NCI-H128 (cell line): ENCODE measurements around the gene IL1A.
"Not testable (repeated sequence)": the region's sequence is repeated elsewhere in the genome, so short reads cannot be mapped to it uniquely, and the experiment has no call there.

Experiments used
- DNase-seq: peaks from one replicate; lab custom pipeline; 2025; ENCODE audit not compliant: unreplicated experiment; lab: John Stamatoyannopoulos, UW

IL1A gene, protein sequence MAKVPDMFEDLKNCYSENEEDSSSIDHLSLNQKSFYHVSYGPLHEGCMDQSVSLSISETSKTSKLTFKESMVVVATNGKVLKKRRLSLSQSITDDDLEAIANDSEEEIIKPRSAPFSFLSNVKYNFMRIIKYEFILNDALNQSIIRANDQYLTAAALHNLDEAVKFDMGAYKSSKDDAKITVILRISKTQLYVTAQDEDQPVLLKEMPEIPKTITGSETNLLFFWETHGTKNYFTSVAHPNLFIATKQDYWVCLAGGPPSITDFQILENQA

DNA sequence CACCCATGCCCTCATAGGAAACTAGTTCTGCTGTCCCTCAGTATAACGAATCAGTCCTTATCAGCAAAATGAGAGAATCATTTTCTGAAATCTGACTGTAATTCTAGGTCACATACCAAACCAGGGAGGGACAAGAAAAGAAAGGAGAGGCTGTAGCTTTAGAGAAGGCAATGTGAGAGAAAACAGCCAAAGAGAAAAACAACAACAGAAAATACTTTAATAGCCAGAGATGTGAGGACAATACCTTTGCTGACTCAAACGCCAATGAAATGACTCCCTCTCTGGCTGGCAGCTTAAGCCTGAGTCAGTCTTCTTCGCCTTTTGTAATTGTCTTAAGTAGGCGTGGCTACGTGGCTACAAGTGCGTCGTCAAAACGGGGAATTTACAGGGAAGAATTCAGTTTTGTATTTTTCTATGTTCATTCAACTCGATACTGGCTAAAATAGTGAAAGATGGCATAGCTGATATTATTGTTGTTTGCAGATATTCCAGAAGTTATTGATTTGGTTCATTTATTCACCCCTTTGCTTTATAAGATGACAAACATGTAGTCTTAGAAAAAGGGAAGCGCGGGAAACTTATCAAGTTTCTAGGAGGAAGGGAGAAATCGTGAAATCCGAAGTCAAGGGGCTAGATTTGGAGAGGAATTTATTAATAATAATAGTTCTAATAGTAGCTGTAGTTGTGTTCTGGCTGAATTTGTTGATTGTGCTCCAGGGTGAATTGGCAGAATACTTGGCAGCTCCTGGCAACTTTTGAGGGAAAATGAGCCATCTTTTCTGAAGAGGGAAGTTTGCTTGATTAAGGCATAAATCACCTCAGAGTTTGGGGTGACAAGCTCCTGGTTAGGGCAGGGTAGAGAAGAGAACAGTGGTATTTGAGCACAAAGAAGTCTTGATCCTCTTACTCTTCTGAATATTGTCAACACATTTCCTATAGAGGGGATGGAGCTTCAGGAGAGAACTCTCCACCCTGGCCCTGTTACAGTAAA is at the start of gene IL1A:
Gene IL1A, minus strand, starts transcription at position 295 of the 991 bp plus-strand sequence. CDS start 723 bp downstream, outside the sequence.
- DNase-seq: no peak

DNA sequence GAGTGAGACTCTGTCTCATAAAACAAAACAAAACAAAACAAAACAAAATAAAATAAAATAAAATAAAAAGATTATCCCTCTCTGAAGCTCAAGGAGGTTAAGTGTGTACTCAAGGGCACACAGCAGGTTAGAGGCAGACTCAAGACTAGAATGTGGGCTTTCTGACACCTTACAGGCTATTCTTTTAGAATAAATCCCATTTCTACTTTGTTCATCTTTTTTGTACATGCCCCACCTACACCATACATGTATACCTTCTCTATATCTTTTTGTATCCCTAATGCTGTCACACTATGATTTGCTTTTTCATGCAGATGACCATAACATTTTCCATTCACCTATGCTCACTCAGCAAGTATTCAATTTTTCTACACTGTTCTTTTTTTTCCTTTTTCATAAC is 49.7 kb upstream of the IL1A start:
- no peak for DNase-seq

DNA sequence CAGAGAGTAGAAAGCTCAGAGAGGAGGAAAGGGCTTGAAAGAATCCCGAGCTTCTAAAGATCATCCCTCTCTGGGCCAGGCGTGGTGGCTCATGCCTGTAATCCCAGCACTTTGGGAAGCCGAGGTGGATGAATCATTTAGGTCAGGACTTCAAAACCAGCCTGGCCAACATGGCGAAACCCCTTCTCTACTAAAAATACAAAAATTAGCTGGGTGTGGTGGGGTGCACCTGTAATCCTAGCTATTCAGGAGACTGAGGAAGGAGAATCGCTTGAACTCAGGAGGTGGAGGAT is 49.3 kb upstream of the IL1A start:
- DNase-seq: not testable (repeated sequence)

DNA sequence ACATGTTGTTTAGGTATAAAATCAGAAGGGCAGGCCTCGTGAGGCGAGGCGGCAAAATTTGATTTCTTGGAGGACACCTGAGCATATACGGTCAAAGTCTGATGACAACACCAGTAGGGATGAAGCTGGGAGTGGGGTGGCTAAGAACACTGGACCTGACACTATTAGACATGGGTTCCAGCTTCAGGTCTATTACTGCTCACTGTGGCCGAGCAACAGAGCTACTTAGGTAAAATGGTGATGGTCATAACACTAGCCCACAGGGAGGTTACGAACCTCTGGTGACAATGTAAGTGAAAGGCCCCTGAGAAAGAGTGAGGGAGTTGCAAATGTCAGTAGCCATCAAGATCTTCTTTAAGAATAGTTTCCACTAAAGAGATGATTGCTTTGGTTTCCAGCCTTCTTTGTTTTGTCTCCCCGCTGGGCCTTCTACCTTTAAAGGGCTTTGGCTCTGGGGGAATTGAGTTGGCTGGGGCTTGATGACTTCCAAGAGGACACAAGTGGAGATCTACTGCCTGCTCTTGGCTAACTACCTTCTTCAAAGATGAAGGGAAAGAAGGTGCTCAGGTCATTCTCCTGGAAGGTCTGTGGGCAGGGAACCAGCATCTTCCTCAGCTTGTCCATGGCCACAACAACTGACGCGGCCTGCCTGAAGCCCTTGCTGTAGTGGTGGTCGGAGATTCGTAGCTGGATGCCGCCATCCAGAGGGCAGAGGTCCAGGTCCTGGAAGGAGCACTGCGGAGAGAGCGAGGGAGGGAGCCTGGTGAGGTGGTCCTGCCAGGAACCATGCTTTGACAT is 48.7 kb upstream of the IL1A start:
- DNase-seq: no peak

DNA sequence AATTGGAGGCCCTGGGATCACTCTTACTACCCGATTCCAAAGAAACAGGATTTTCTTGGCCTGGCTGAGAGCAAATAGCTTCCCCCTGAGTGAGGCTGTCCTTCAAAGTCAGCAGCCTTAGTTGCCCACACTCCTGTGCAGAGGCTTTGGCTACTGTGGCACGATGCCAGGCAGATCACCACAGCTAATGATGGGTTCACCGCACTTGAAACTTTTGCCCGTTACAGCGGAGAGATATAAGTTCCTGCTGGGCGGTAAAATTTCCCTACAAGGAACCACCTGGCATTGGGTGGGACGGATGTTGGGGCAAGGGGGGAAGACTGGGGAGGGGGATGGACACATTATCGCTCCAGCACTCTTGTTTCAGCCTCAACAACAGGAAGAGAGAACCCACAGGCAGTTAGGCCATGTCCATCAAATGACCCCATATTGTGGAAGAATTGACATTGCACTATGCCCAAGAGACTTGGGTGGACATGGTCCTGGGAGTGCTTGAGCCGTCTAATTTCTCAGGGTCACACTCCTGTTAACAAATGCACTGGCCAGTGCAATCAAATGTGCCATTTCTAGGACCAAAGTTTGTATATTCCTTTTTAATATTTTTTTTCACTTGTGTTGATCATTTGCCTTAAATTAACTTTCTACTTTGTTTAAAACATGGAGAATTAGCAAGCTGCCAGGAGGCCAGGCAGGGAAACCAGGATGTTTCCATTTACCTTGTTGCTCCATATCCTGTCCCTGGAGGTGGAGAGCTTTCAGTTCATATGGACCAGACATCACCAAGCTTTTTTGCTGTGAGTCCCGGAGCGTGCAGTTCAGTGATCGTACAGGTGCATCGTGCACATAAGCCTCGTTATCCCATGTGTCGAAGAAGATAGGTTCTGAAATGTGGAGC is 47.9 kb upstream of the IL1A start:
- DNase-seq: no peak

DNA sequence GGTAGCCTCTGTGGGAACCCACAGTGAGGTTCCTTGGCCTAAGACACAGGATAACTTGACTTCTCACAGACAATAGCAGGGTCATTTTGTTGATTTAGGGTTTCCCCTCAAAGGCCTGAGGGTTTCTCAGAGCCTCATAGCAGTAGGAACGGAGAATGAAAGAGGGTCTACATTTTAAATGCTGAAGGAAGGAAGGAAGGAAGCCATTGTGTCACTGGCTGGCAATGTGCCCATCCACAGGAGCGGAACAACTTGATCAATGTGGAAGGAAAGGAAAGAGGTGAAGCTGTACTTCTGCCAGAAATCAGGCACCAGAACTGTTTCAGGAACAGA is 47.2 kb upstream of the IL1A start:
- DNase-seq: no peak

DNA sequence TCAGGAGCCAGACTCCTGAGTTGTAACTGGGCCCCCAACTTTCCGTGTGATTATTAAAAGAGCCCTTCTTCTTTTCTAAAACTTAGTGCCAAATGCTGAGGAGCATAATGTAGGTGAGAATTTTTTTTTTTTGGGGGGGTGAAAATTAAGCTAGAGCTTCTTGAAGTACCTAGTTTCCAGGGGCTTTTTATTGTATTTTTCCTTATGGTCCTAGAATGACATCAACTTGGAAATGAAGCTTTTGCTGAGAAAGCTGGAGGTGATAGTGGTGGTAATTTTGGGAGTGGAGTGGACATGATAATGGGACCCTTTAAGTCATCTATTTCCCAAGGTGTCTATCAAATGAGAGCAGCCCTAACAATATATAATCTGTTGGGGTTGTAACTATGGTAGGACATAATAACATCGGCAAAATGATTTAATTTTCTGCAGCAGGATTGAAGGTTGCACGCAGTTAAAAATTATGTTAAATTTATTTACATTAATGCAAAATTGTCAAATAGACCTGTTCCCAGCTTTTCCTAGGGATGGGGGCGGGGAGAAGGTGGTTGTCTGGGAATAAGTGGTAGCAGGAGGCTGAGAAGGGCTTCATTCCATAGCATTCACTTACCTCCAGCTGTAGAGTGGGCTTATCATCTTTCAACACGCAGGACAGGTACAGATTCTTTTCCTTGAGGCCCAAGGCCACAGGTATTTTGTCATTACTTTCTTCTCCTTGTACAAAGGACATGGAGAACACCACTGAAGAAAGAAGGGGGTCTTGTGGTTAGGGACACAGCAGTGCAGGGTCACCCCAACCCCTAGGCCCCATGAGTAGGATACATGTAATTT is 46.6 kb upstream of the IL1A start:
- no peak for DNase-seq

DNA sequence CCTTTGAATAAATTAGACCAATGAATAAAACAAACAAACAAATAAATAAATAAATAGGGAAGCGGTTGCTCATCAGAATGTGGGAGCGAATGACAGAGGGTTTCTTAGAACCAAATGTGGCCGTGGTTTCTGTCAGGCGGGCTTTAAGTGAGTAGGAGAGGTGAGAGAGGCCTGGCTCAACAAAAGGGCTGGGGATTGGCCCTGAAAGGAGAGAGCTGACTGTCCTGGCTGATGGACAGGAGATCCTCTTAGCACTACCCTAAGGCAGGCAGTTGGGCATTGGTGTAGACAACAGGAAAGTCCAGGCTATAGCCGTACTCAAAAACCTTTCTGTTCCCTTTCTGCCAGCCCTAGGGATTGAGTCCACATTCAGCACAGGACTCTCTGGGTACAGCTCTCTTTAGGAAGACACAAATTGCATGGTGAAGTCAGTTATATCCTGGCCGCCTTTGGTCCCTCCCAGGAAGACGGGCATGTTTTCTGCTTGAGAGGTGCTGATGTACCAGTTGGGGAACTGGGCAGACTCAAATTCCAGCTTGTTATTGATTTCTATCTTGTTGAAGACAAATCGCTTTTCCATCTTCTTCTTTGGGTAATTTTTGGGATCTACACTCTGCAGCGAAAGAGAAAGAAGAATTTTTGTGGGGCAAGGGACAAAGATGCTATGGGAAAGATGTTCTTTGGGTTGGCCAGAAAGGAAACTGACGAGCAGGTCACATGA is 45.8 kb upstream of the IL1A start:
- DNase-seq: no peak

DNA sequence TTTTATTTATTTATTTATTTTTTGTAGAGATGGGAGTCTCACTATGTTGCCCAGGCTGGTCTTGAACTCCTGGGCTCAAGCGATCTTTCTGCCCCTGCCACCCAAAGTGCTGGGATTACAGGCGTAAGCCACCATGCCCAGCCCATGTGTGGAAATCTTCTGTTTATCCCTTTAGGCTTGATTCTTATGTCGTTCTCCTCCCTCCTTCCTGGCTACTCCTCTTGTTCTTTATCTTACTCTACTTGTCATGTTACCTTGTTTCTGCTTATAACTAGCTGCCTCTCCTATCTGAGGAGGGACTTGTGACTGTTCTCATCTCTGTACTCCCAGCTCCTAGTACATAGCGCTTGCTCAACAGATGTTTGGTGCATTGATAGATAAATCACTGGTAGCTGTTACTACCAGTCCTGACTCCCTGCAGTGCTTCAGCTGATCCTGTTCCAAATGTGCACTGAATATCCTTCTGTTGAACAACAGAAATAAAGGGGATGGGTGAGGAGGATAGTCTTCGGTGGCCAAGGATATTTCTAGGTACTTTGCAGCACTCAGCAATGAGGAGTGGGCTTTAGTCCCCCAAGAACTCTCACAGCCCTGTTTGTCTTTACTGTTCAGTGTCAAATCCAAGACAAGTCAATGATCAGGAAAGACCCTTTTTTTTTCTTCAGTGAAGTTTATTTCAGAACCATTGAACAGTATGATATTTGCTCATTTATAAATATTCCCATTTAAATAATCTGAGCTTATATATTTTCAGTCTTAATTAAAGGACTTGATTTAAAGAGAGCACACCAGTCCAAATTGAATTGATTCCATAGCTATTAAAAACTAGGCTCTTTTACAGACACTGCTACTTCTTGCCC is 45.0 kb upstream of the IL1A start:
- DNase-seq: no peak

DNA sequence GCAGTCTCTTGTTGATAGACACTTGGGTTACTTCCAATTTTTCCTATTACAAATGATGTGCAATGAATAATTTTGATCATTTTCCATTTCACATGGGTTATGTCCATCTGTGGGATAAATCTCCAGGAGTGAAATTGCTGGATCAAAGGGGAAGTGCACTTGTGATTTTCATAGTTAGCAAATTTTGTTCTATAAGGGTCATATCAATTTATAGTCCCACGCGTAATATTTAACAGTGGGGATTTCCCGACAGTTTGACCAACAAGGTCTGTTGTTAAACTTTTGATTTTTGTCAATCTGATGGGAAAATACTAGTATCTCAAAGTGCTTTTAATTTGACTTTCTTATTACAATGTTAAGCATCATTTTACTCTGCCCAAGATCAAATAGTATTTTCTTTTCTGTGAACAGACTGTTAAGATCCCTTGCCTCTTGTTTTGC is 44.0 kb upstream of the IL1A start:
- DNase-seq: no peak

DNA sequence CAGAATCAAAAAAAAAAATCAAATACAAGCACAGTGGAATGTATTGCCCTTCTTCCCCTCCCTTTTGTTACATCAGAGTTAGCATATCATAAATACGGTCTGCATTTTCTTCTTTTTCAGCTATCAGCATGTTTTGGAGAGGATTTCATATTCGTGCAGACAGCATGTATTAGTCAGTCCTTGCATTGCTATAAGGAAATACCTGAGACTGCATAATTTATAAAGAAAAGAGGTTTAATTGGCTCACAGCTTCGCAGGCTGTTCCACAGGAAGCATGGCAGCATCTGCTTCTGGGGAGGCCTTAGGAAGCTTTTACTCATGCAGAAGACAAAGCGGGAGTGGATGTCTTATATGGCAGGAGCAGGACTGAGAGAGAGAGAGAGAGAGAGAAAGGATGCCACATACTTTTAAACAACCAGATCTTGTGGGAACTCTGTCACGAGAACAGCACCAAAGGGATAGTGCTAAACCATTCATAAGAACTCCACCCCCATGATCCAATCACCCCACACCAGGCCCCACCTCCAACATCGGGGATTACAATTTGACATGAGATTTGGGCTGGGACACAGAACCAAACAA is 43.4 kb upstream of the IL1A start:
- DNase-seq: no peak

DNA sequence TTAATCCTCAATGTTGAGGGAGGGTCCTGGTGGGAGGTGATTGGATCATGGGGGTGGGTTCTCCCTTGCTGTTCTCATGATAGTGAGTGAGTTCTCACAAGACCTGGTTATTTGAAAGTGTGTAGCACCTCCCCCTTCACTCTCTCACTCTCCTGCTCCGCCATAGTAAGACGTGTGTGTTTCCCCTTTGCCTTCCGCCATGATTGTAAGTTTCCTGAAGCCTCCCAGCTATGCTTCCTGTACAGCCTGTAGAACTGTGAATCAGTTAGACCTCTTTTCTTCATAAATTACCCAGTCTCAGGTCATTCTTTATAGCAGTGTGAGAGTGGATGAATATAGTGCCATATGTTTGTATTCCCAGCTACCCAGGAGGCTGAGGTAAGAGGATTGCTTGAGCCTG is 42.7 kb upstream of the IL1A start:
- no peak for DNase-seq

DNA sequence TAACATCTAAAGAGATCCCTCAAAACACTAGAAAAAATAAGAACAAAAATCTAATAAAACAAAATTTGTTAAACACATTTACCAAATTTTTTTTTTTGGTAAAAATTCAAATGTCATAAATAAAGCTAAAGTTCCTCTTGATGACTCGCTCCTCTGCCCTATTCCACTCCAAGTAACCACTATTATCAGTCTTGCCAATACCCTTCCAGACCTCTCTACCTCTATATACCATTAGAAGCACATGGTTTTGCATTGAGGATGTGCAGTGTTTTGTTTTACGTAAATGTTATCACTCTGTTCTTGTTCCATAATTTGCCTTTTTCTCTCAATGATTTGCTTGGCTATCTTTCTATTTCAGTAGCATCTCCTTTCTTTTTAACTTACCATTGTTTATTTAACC is 41.4 kb upstream of the IL1A start:
- no peak for DNase-seq

DNA sequence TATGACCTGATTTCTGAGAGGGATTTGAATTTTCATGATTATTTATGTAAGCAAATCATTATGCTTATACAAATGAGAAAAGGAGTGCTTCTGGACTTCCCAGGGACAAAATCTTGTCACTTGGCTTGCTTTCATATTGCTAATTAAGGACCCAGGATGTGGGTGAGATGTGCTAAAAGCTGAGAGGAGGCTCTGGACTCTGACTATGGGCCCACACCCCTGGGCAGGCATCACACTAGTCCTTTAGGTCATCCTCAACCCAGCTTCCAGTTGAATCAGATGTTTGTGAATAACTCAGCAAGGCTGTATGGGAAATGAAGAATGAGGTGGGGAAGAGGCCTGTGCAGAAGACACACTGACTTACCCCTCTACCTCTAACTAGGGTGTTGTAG is 40.4 kb upstream of the IL1A start:
- DNase-seq: no peak

DNA sequence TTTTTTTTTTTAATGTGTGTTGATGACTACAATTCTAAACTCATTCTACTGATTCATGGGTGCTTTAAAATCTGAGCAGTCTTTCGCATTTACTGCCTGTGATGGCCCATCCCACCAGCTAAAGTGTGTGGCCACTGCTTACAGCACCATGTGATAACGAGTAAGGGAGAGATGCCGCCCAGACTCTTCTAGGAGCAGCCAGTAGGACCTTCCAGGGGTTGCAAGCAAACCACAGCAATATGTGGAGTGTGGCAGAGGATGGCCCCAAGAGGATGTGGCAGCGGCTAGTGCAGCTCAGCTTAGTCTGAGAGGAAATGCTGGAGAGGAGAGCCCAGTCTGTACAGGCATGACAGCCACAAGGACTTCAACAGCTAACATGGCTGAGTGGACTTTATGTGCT is 37.4 kb upstream of the IL1A start:
- DNase-seq: no peak

DNA sequence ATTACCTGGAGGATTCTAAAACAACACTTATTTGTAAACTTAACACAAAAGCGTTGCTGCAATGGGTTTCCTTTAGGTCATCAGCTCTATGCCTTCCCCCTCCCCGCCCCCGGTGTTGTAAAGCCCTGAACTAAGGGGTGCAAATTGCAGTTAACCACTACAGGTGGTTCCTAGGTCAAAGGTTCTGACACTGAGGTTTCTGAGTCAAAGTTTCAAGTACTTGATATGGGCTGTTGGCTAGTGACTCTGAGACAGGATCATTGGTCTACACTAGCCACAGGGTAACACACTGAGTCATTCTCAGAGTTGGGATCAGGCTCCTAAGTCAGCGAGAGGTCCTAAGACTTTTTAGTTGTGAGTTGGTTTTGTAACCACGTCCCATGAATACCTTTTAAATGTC is 36.8 kb upstream of the IL1A start:
- DNase-seq: no peak

DNA sequence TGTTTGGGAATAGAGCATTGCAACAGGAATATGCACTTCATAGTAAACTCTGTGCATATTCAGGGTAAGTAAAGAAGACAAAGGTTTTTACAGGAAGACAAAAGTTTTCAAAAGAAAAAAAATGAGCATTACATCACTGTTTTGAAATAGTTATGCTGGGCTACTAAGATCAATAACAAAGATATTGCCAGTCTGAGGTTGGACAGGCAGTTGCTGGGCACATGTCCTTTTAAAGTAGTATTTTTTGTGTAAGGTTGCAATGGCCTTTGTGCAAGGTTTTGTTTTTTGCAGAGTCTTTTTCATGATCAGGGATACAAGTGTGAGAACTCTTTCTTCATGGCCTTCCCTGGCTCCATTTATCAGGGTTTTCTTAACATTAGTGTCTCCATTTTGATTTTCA is 36.0 kb upstream of the IL1A start:
- no peak for DNase-seq

DNA sequence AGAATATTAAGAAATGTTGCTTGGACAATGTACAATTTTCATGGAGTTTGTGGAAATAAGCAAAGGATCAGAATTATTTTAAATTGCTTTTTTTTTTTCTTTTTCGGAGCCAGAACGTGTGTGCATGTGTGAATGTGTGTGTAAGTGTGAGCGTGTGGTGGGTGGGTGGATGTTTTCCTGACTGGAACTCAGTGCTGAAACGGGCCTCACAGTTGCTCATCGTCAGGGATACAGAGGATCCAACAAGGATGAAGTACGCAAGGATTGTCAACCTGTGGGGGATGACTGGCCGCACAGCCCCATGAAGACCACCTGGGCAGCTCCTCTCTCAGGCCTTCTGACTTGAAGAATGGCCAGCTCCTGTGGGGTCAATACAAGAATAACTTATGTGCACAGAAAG is 34.8 kb upstream of the IL1A start:
- DNase-seq: no peak
